HepG2 (cell line): ENCODE data around the gene ANAPC2. TPM values are rescaled to one million over a fixed set of nuclear protein-coding genes. Genes with fewer than 3 reads are reported as not detected.

Experiments used
- AFF4 ChIP-seq: sonication (generic); formaldehyde crosslinking; IDR thresholded peaks from 2 replicates; pipeline ENCODE4 v1.4.0; 2020; ENCODE audit warnings: missing genetic modification reagents
- BORCS8-MEF2B ChIP-seq: sonication (generic); formaldehyde crosslinking; IDR thresholded peaks from 2 replicates; pipeline ENCODE4 v1.8.0; 2022; ENCODE audit warnings: mild to moderate bottlenecking, missing genetic modification reagents
- EEA1 ChIP-seq: sonication (generic); formaldehyde crosslinking; IDR thresholded peaks from 2 replicates; pipeline ENCODE4 v1.5.1; 2020; ENCODE audit warnings: mild to moderate bottlenecking, missing genetic modification reagents, borderline replicate concordance
- GLI4 ChIP-seq: sonication (generic); formaldehyde crosslinking; IDR thresholded peaks from 2 replicates; pipeline ENCODE4 v1.5.1; 2020; ENCODE audit warnings: missing genetic modification reagents, mild to moderate bottlenecking, moderate library complexity, borderline replicate concordance
- HNF1B ChIP-seq: sonication (generic); formaldehyde crosslinking; IDR thresholded peaks from 2 replicates; pipeline ENCODE4 v1.5.1; 2020; ENCODE audit warnings: mild to moderate bottlenecking, moderate library complexity, missing genetic modification reagents
- HOXA3 ChIP-seq: sonication (generic); formaldehyde crosslinking; IDR thresholded peaks from 2 replicates; pipeline ENCODE4 v1.5.0; 2020; ENCODE audit warnings: missing genetic modification reagents
- LBX2 ChIP-seq: sonication (generic); formaldehyde crosslinking; IDR thresholded peaks from 2 replicates; pipeline ENCODE4 v1.5.0; 2020; ENCODE audit warnings: missing genetic modification reagents, mild to moderate bottlenecking, borderline replicate concordance
- MLX ChIP-seq: IDR thresholded peaks from 2 replicates; pipeline ENCODE4 v1.6.1; 2016
- MTF2 ChIP-seq: sonication (generic); formaldehyde crosslinking; IDR thresholded peaks from 2 replicates; pipeline ENCODE4 v1.5.0; 2020; ENCODE audit warnings: missing genetic modification reagents, borderline replicate concordance
- MXD4 ChIP-seq: IDR thresholded peaks from 2 replicates; pipeline ENCODE4 v1.6.1; 2016; ENCODE audit warnings: mild to moderate bottlenecking, missing biosample characterization, missing genetic modification reagents
- NR2F1 ChIP-seq, 2 experiments: fragments of 450-650 bp in 1 of 2; formaldehyde crosslinking in 1 of 2; IDR thresholded peaks; 2 replicates each; pipeline versions ENCODE4 v1.5.0 to v1.6.1; 2016 to 2020; ENCODE audit warnings: mild to moderate bottlenecking in 1 of 2, missing compliant biosample characterization in 1 of 2, missing genetic modification reagents in 1 of 2, moderate library complexity in 1 of 2
- RBAK ChIP-seq: sonication (generic); formaldehyde crosslinking; IDR thresholded peaks from 2 replicates; pipeline ENCODE4 v1.5.1; 2020; ENCODE audit warnings: mild to moderate bottlenecking, missing genetic modification reagents
- ZFP82 ChIP-seq: sonication (generic); formaldehyde crosslinking; IDR thresholded peaks from 2 replicates; pipeline ENCODE4 v1.5.1; 2020; ENCODE audit warnings: mild to moderate bottlenecking, missing genetic modification reagents, borderline replicate concordance
- ZNF12 ChIP-seq: sonication (generic); formaldehyde crosslinking; IDR thresholded peaks from 2 replicates; pipeline ENCODE4 v1.5.0; 2020; ENCODE audit warnings: missing genetic modification reagents
- ZNF17 ChIP-seq: sonication (generic); formaldehyde crosslinking; IDR thresholded peaks from 2 replicates; pipeline ENCODE4 v1.5.0; 2020; ENCODE audit warnings: mild to moderate bottlenecking, missing genetic modification reagents
- ZNF207 ChIP-seq: fragments of 450-650 bp; IDR thresholded peaks from 2 replicates; pipeline ENCODE4 v1.6.1; 2016; ENCODE audit warnings: antibody characterized with exemption, borderline replicate concordance
- ZNF563 ChIP-seq: sonication (generic); formaldehyde crosslinking; IDR thresholded peaks from 2 replicates; pipeline ENCODE4 v1.8.0; 2022; ENCODE audit warnings: mild to moderate bottlenecking, moderate library complexity, missing genetic modification reagents
- ZNF703 ChIP-seq: sonication (generic); formaldehyde crosslinking; IDR thresholded peaks from 2 replicates; pipeline ENCODE4 v1.5.1; 2020; ENCODE audit warnings: missing genetic modification reagents, mild to moderate bottlenecking, moderate library complexity, borderline replicate concordance
- ZNF761 ChIP-seq: sonication (generic); formaldehyde crosslinking; conservative IDR thresholded peaks from 2 replicates; pipeline ENCODE4 v1.4.0; 2020; ENCODE audit warnings: mild to moderate bottlenecking, missing genetic modification reagents
- ZNF800 ChIP-seq: sonication (generic); formaldehyde crosslinking; IDR thresholded peaks from 2 replicates; pipeline ENCODE4 v1.4.0; 2020; ENCODE audit warnings: missing genetic modification reagents
- polyA plus RNA-seq, 8 experiments: library from polyadenylated mRNA; depleted of rRNA in 3 of 8; stranded (reverse) in 7 of 8; unstranded in 1 of 8; fragments of >200 nt; fragmentation: Illumina TruSeq in 4 of 8; extraction: Trizol in 4 of 8; gene quantifications; 2 replicates each; pipeline versions ENCODE4 v1.2.1 to v1.2.3, GENCODE V29; 2011 to 2016; ENCODE audit warnings: low read depth in 4 of 8, missing spikeins in 1 of 8, mixed read lengths in 1 of 8; ENCODE audit not compliant: insufficient read depth in 1 of 8
- total RNA-seq, 5 experiments: library from RNA; depleted of rRNA; stranded (reverse); fragments of >200 nt; fragmentation: Illumina TruSeq; extraction: Trizol; gene quantifications; 2 replicates each; pipeline ENCODE4 v1.2.3, GENCODE V29; 2016; ENCODE audit warnings: low read depth in 1 of 5

Gene ANAPC2
- total and polyA plus RNA-seq, 2 of the 13 experiments (the other 11 are each of a cell fraction or from before 2014, with no cell fraction given), result 12.3 to 15.4 TPM

GRCh38 chr9:137229903-137230704, 41.7 kb upstream of the ANAPC2 start (continued):
- no peak for TF ChIP-seq GLI4 (CRISPR knock-in tag)
- peak; percentile 96 for TF ChIP-seq ZFP82 (CRISPR knock-in tag)
- no peak for TF ChIP-seq ZNF563
- peak; percentile 7; the same call in 1 of the 2 replicates for TF ChIP-seq MLX (CRISPR knock-in tag)
- no peak for TF ChIP-seq AFF4 (CRISPR knock-in tag)
- peak; percentile 72 for TF ChIP-seq HNF1B
- peak; percentile 72; the same call in 1 of the 2 replicates for TF ChIP-seq MXD4 (CRISPR knock-in tag)
- TF ChIP-seq ZNF17 (CRISPR knock-in tag), result no peak
- 0 out of 2 replicates have a peak, but pooled peaks have one; percentile 35 for TF ChIP-seq ZNF761 (CRISPR knock-in tag)
- no peak for TF ChIP-seq ZNF800 (CRISPR knock-in tag)
- TF ChIP-seq NR2F1 (CRISPR knock-in tag; IDR thresholded peaks at IDR 0.05), result peak in 1 of 2 experiments; percentile 68; a peak in 1 of 4 replicates
- TF ChIP-seq MTF2, result no peak
- no peak for TF ChIP-seq ZNF207
- no peak for TF ChIP-seq LBX2 (CRISPR knock-in tag)
- no peak for TF ChIP-seq RBAK (CRISPR knock-in tag)
- TF ChIP-seq EEA1, result peak; percentile 8; the same call in 1 of the 2 replicates
- no peak for TF ChIP-seq BORCS8-MEF2B (CRISPR knock-in tag)
- TF ChIP-seq ZNF703 (CRISPR knock-in tag), result no peak
- no peak for TF ChIP-seq ZNF12 (CRISPR knock-in tag)
- peak; percentile 46; the same call in 1 of the 2 replicates for TF ChIP-seq HOXA3 (CRISPR knock-in tag)
